HG03460 (cell line): ENCODE measurements around the gene ITGA2.

ENCODE experiments used
- ATAC-seq: cut with Tn5 transposase; IDR thresholded peaks from one replicate; pipeline ENCODE4 v1.9.1; 2021; ENCODE audit not compliant: unreplicated experiment

The ITGA2 gene

GRCh38 chr5:53052499-53052898 is 63.3 kb downstream of the ITGA2 start:
- ATAC-seq, result no peak

GRCh38 chr5:53053364-53053763 is 64.2 kb downstream of the ITGA2 start:
- no peak for ATAC-seq

DNA sequence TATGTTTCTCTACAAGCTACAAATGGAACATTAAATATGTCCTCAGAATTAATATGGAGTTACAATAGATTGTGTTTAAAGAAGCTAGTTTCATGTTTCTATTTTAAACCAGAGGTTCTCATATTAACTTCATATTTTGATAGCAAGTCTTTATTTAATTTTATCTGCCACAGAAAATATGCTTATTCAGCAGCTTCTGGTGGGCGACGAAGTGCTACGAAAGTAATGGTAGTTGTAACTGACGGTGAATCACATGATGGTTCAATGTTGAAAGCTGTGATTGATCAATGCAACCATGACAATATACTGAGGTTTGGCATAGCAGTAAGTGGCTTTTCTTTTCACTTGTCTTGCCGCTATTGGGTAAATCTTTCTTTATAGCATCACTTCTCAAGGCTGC is 66.2 kb downstream of the ITGA2 start:
- ATAC-seq, result no peak

GRCh38 chr5:53059281-53059680 is 70.1 kb downstream of the ITGA2 start:
- ATAC-seq, result no peak

DNA sequence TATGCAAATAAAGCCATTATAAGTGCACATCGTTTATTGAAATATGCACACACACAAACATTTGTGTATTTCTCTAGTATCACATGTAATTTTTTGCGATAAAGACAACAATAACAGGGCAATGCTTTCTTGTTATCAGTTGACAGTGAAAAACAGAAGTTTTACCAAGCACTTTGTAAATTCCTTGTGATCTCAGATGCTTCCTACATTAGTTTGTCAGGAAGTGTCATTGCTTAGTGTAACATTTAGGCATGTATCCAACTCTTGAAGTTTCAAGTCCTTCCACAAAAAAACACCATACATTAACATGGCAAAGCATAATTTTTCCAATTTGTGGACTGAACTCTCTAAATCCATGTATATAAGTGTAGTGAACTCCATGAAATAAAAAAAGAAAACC is 74.0 kb downstream of the ITGA2 start:
- ATAC-seq, result no peak

- ATAC-seq, result no peak
Measured at GRCh38 chr5:53063791-53064190, 74.6 kb downstream of the ITGA2 start.

GRCh38 chr5:53066088-53066487 is 76.9 kb downstream of the ITGA2 start:
- ATAC-seq, result no peak

DNA sequence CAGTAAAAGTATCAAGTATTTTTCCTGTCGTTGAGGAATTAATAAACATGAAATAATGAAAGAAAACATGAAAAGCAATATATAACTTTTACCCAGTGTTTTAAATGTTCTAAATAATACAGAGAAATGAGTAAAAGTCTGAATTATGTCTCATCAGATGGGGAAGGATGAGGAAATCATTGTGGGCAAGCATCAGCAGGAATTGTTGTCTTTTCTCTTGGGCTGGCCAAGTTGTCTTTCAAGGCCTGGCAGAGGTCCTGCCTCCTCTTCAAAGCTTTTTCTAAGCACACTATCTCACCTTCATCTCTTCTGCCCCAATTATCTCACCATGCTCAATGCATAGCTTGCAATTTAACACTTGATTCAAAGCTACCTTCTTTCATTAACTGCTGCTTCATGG is 78.5 kb downstream of the ITGA2 start:
- no peak for ATAC-seq

DNA sequence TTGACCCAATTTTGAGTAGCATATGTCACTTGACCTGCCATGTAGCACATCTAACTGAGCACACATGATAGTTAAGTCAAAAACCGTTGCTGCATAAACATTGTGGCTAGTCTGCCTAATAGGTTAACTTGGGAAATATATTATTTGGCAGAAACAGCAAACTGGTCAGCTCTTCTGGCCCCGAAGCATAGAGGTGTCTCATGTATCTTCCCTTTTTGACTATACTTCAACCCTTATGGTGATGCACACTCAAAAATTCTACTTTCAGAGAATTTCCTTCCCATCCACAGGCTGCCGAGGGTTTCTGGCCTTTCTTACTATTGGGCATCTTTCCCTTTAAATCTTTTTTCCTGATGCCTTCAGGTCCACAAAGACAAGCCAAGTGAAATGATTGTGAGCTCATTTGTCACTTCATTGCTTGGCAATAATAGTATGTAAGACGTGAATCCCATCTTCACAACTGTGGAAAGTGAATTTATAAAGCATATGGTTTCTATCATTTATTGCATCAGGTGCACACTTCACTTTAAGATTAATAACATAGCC is 79.2 kb downstream of the ITGA2 start:
- no peak for ATAC-seq

DNA sequence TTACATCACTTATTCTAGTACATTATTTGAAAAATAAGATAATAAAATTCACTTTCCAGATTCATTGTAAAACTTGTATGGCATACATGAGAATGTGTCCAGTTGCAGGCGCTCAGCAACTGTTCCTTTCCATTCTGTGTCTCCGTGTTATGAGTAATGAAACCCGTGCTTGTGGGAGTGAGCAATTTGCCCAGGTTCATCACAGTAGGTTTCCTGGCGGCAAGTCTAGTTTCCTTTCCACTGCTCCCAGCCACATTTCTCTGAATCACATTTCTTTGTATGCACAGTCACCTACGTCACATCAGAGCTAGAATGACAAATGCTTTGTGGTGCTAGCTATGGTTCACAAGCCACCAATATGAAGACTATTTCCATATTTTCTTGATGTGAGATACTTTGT is 80.5 kb downstream of the ITGA2 start:
- ATAC-seq, result no peak

- ATAC-seq, result no peak
Measured at GRCh38 chr5:53071298-53071697, 82.1 kb downstream of the ITGA2 start.

GRCh38 chr5:53071738-53072137 is 82.6 kb downstream of the ITGA2 start:
- ATAC-seq, result no peak

DNA sequence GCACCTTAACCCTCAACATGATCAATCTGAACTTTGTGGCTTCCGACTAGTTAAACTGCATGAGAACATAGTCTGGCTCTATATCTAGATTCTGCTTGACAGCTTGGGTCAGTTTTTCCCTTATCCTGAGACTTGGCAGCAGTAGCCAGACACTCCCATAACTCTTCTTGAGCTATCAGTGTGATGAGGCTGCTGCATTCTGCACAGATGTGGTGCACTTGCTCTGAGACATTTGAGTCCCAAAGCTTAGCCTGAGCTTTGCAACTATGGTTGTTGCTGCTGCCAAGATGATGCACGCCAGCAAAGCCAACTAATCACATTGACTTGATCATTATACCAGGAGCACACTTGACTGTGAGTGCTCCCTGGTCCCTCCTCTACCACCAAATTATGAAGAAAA is 84.2 kb downstream of the ITGA2 start:
- no peak for ATAC-seq

GRCh38 chr5:53076014-53076583 is 86.9 kb downstream of the ITGA2 start:
- no peak for ATAC-seq

GRCh38 chr5:53080271-53080670 is 91.1 kb downstream of the ITGA2 start:
- ATAC-seq, result no peak

DNA sequence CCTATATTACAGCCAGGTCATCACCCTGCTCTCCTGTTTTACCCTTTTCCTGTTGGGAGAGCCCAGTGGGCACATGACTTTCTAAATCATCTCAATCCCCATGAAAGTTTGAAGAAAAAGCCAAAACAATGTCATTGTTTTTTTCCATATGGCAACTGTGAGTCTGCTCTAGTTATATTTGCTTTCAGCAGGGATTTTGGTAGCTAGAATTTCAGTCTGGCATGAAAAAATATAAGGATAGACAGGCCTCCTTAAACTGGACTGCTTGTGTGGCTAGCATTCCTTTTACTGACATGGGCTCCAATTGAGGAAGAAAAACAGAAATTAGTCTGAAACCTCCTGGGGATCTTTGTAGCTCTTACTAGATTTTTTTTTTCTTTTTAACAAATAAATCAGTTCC is 94.8 kb downstream of the ITGA2 start:
- ATAC-seq, result no peak

DNA sequence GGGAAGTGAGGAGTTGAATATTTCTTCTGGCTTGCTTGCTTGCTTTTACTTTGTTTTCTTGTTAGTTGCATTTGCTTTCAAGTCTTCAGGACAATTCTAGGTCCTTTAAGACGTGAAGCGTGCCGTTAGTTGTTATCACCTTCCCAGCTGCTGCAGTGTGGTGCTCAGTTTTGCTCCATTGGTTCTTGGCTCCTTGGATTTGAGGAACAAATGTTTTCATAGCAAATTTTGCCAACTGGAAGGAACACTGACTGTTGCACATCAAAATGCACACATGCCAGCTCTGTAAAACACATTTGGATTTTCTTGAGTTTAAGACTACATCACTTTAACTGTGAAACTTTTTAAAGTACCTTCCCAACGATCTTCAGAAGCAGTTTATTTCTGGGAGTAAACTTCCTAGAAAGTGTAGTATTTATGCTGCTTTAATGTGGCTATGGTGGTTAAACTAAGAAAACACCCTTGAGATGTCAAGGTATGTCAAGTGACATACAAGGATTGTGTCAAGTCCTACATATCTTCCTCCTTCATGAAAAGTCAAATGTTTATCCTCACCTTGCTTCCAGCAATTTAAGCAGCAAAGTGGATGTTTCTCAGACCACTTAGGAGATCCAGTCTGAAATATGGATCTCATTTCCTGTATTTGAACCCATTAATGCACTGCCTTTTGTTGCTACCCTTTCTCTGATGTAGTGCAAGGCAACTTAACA is 95.5 kb downstream of the ITGA2 start:
- ATAC-seq, result no peak

DNA sequence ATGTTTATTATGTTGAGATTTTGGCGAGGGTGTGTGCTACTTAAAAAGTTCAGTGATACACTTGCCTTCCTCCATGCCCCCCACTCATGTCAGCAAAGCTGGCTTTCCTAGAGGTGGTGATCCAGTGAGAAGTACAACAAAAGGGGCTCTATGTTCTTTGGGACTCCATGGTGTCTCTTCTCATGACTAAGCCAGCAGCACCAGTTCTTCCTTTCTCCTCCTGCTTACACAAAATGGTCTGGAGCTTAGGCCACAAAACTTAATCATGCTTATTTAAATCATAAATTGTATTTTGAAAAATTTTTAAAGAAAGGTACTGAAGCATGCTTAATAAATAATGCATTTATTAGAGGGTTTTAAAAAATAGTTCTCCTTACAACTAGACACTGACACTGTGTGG is 98.0 kb downstream of the ITGA2 start:
- ATAC-seq, result no peak

GRCh38 chr5:53087621-53088121 is 98.5 kb downstream of the ITGA2 start:
- no peak for ATAC-seq

DNA sequence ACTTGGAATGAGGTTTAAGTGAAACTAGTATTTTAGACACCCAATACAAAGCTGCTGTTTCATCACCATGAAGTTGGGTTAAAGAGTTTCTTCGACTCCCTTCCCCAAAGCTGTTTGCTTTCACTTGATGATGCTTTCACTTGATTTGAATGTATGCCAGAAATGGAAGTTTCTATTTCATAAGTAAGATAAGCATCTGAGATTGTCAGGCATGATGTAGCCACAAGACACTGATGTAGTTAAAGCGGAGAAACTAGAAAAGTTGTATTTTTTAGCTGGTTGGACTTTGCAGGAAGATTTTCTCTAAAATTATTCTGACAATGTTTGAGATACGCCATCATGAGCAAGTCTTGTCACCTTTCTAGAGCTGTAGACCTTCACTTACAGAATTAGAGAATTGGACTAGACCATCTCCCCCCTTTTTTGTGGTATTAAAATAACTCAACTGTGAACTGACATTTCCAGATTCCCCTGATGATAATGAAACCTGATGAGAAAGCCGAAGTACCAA is 100.4 kb downstream of the ITGA2 start:
- no peak for ATAC-seq

- ATAC-seq, result no peak
Measured at GRCh38 chr5:53090229-53090628, 101.1 kb downstream of the ITGA2 start.

DNA sequence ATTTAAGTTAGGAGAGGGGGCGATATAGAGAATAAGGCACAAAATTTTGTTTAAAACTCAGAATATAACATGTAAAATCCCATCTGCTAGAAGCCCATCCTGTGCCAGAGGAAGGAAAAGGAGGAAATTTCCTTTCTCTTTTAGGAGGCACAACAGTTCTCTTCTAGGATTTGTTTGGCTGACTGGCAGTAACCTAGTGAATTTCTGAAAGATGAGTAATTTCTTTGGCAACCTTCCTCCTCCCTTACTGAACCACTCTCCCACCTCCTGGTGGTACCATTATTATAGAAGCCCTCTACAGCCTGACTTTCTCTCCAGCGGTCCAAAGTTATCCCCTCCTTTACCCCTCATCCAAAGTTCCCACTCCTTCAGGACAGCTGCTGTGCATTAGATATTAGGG is 102.1 kb downstream of the ITGA2 start:
- ATAC-seq, result no peak
